KMS-11 (cell line): ENCODE results near the gene TMOD1.

Experiments used
- H2AFZ ChIP-seq: fragments of 200-600 bp; sonication (generic); 2 replicates; pipeline ENCODE4 v1.6.1; 2016; ENCODE audit warnings: antibody characterized with exemption, mixed run types, low read depth
- H3K27ac ChIP-seq: fragments of 200-600 bp; sonication (generic); 2 replicates; pipeline ENCODE4 v1.6.1; 2016; ENCODE audit warnings: mild to moderate bottlenecking, mixed run types
- H3K27me3 ChIP-seq: fragments of 200-600 bp; sonication (generic); 2 replicates; pipeline ENCODE4 v1.6.1; 2017; ENCODE audit warnings: mild to moderate bottlenecking, low read depth, mixed run types, moderate library complexity; ENCODE audit not compliant: insufficient read depth
- H3K36me3 ChIP-seq: fragments of 200-600 bp; sonication (generic); 2 replicates; pipeline ENCODE4 v1.6.1; 2017; ENCODE audit warnings: mild to moderate bottlenecking, mixed run types; ENCODE audit not compliant: insufficient read depth
- H3K4me1 ChIP-seq: fragments of 200-600 bp; sonication (generic); 2 replicates; pipeline ENCODE4 v1.6.1; 2016; ENCODE audit warnings: mild to moderate bottlenecking, low read depth, mixed run types; ENCODE audit not compliant: poor library complexity, severe bottlenecking
- H3K4me2 ChIP-seq: fragments of 200-600 bp; sonication (generic); 2 replicates; pipeline ENCODE4 v1.7.0; 2016; ENCODE audit warnings: mild to moderate bottlenecking, mixed run types
- H3K4me3 ChIP-seq: fragments of 200-600 bp; sonication (generic); IDR thresholded peaks from 2 replicates; pipeline ENCODE4 v1.6.1; 2017; ENCODE audit warnings: low read depth, low read length, mixed read lengths; ENCODE audit not compliant: insufficient read depth
- H3K79me2 ChIP-seq: fragments of 200-600 bp; sonication (generic); 2 replicates; pipeline ENCODE4 v1.6.1; 2016; ENCODE audit warnings: low read depth, mixed run types; ENCODE audit not compliant: insufficient read depth
- H3K9ac ChIP-seq: fragments of 200-600 bp; sonication (generic); 2 replicates; pipeline ENCODE4 v1.6.1; 2016; ENCODE audit warnings: mild to moderate bottlenecking, mixed run types
- H4K20me1 ChIP-seq: fragments of 200-600 bp; sonication (generic); 2 replicates; pipeline ENCODE4 v1.6.1; 2016; ENCODE audit warnings: mild to moderate bottlenecking, mixed run types; ENCODE audit not compliant: insufficient read depth
- CTCF ChIP-seq: fragments of 200-600 bp; sonication (generic); conservative IDR thresholded peaks from 2 replicates; pipeline ENCODE4 v1.6.1; 2017; ENCODE audit warnings: low read depth, mild to moderate bottlenecking, antibody characterized with exemption, low read length, moderate library complexity, mixed read lengths

The TMOD1 gene

GRCh38 chr9:97559111-97559514 lies 57.6 kb downstream of the TMOD1 start:
- Histone ChIP-seq H3K27ac (peak overlapping the region; percentile 86), H3K4me2 (peak overlapping the region; percentile 36), H3K79me2 (no peaks in the 10 kb centered on the region), H3K36me3 (no peaks in the 10 kb centered on the region), H2AFZ (peak overlapping the region; percentile 36; the same call in 1 of the 2 replicates), H3K4me3 (no peak overlapping the region), H3K4me1 (peaks cover 45% of the 10 kb centered on the region), H4K20me1 (no peaks in the 10 kb centered on the region), H3K27me3 (no peaks in the 10 kb centered on the region), H3K9ac (peak overlapping the region; percentile 48)
- no peak for TF ChIP-seq CTCF

GRCh38 chr9:97560154-97560553 lies 58.7 kb downstream of the TMOD1 start:
- Histone ChIP-seq H3K79me2 (no peaks in the 10 kb centered on the region), H2AFZ (no peak overlapping the region), H3K27me3 (no peaks in the 10 kb centered on the region), H3K9ac (no peak overlapping the region; the same call in 1 of the 2 replicates), H4K20me1 (no peaks in the 10 kb centered on the region), H3K4me3 (no peak overlapping the region), H3K4me1 (peaks cover 45% of the 10 kb centered on the region), H3K4me2 (peak overlapping the region; percentile 45), H3K36me3 (no peaks in the 10 kb centered on the region), H3K27ac (no peak overlapping the region)
- TF ChIP-seq CTCF, result no peak

- Histone ChIP-seq H3K27ac (no peak overlapping the region), H3K4me3 (no peak overlapping the region), H2AFZ (no peak overlapping the region), H4K20me1 (no peaks in the 10 kb centered on the region), H3K9ac (no peak overlapping the region), H3K79me2 (no peaks in the 10 kb centered on the region), H3K4me1 (peaks cover 45% of the 10 kb centered on the region), H3K27me3 (no peaks in the 10 kb centered on the region), H3K4me2 (no peak overlapping the region; the same call in 1 of the 2 replicates), H3K36me3 (no peaks in the 10 kb centered on the region)
- no peak for TF ChIP-seq CTCF
These were observed 59.4 kb downstream of the TMOD1 start for GRCh38 chr9:97560851-97561250.

GRCh38 chr9:97561501-97561900 lies 60.0 kb downstream of the TMOD1 start:
- H3K79me2 ChIP-seq, result no peaks in the 10 kb centered on the region
- no peak overlapping the region for H3K4me3 ChIP-seq
- H3K27me3 ChIP-seq, result no peaks in the 10 kb centered on the region
- no peaks in the 10 kb centered on the region for H4K20me1 ChIP-seq
- H3K9ac ChIP-seq, result no peak overlapping the region
- H3K4me1 ChIP-seq, result peaks cover 45% of the 10 kb centered on the region
- peak overlapping the region; percentile 7; the same call in 1 of the 2 replicates for H3K4me2 ChIP-seq
- TF ChIP-seq CTCF, result no peak
- H2AFZ ChIP-seq, result no peak overlapping the region
- H3K36me3 ChIP-seq, result no peaks in the 10 kb centered on the region
- no peak overlapping the region for H3K27ac ChIP-seq
